ENCODE measurements around the gene YIF1A. TPM values are rescaled to one million over a fixed set of nuclear protein-coding genes. Genes with fewer than 3 reads are reported as not detected.

YIF1A gene
- total and polyA plus RNA-seq, 2 donors (not counting 3 experiments of a cell fraction or from before 2014, with no cell fraction given): 104 to 271 TPM

DNA sequence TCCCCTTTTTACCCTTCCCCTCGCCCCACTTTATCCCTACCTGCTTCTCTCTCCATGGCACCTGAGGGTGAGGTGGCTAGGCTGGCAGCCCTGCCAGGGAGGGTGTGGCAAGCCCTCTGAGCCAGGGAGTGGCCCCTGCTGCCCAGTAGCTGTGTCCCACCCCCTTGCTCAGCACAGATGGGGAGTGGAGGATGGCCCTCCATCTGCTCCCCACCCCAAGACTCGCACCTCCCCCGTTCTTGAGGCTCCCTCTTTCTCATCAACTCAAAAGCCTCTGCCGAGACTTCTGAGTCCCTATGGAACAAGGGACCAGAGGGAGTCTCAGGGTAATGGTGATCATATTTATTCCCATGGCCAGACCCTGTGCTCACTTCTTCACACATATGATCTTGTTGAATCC is 4.4 kb upstream of the YIF1A start:
- Histone ChIP-seq H3K9me3 (replicated peaks; ENCODE audit: control insufficient read depth, insufficient read depth, low read length) (no peaks in the 10 kb centered on the region), H3K36me3 (ENCODE audit: control insufficient read depth in 2 of 2, extremely low read depth in 1 of 2, insufficient read depth in 2 of 2, low read length in 2 of 2) (no peaks in the 10 kb centered on the region), H3K9me1 (replicated peaks; ENCODE audit: control insufficient read depth, extremely low read depth, insufficient read depth, low read length) (no peaks in the 10 kb centered on the region), H3K4me3 (replicated peaks in 1 of 3; ENCODE audit: insufficient read depth in 1 of 3, low read depth in 1 of 3, low read length in 3 of 3) (no peak overlapping the region), H3K79me2 (ENCODE audit: control insufficient read depth, insufficient read depth, low read length) (peaks cover 3% of the 10 kb centered on the region), H3K4me1 (ENCODE audit: control insufficient read depth, extremely low read depth, insufficient read depth, low read length) (peaks cover 6% of the 10 kb centered on the region), H3K27me3 (ENCODE audit: control insufficient read depth in 2 of 2, insufficient read depth in 2 of 2, low read length in 2 of 2) (peaks cover 20 to 22% of the 10 kb centered on the region in 2 experiments), H2AFZ (ENCODE audit: low read depth, low read length) (no peak overlapping the region), H4K20me1 (replicated peaks; ENCODE audit: control insufficient read depth, extremely low read depth, insufficient read depth, low read length) (no peaks in the 10 kb centered on the region), H3K4me2 (ENCODE audit: insufficient read depth, low read length) (no peak overlapping the region), H3K27ac (ENCODE audit: insufficient read depth, low read depth, low read length) (no peak overlapping the region), H3K9ac (replicated peaks; ENCODE audit: extremely low read depth, insufficient read depth, low read length) (no peak overlapping the region)
- BruUV-seq (replicated peaks): no TSS peak
- ChIA-PET CTCF (no interaction called here), POLR2A (no interaction called here)
- dilution Hi-C loops (cut with MboI; ENCODE audit: extremely low pct_ligation_motif_present, low sequenced_read_pairs): no loop called here
- TF ChIP-seq EZH2 (IDR thresholded peaks at IDR 0.05; ENCODE audit: borderline replicate concordance, low read depth, low read length, severe bottlenecking): no peak
- TF ChIP-seq GATA2 (IDR thresholded peaks at IDR 0.05; ENCODE audit: insufficient read depth, insufficient read length, low read depth, low read length): no peak
- TF ChIP-seq POLR2AphosphoS5 (IDR thresholded peaks at IDR 0.05; ENCODE audit: insufficient read depth, low read depth, low read length): no peak
- no peak for TF ChIP-seq JUN (IDR thresholded peaks at IDR 0.05; ENCODE audit: borderline replicate concordance, insufficient read depth, insufficient read length, low read depth)
- TF ChIP-seq FOS (IDR thresholded peaks at IDR 0.05; ENCODE audit: borderline replicate concordance, insufficient read depth, low read length): no peak
- TF ChIP-seq, protein P1, sequence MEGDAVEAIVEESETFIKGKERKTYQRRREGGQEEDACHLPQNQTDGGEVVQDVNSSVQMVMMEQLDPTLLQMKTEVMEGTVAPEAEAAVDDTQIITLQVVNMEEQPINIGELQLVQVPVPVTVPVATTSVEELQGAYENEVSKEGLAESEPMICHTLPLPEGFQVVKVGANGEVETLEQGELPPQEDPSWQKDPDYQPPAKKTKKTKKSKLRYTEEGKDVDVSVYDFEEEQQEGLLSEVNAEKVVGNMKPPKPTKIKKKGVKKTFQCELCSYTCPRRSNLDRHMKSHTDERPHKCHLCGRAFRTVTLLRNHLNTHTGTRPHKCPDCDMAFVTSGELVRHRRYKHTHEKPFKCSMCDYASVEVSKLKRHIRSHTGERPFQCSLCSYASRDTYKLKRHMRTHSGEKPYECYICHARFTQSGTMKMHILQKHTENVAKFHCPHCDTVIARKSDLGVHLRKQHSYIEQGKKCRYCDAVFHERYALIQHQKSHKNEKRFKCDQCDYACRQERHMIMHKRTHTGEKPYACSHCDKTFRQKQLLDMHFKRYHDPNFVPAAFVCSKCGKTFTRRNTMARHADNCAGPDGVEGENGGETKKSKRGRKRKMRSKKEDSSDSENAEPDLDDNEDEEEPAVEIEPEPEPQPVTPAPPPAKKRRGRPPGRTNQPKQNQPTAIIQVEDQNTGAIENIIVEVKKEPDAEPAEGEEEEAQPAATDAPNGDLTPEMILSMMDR (IDR thresholded peaks at IDR 0.05; ENCODE audit: extremely low read depth in 1 of 2, insufficient read depth in 1 of 2, low read depth in 1 of 2, low read length in 2 of 2): no peak
- no peak for TF ChIP-seq MAX (IDR thresholded peaks at IDR 0.05; ENCODE audit: insufficient read depth, insufficient read length)
- no peak for TF ChIP-seq MYC (IDR thresholded peaks at IDR 0.05; ENCODE audit: low read depth, low read length)
- TF ChIP-seq POLR2A (IDR thresholded peaks at IDR 0.05; ENCODE audit: low read depth, low read length): no peak
- intact Hi-C loops (cut with micrococcal nuclease): no loop called here
- FAIRE-seq: no peak
- no peak for DNase-seq (ENCODE audit: low read depth, low spot score)
